IMR-90 (cell line): ENCODE results near the gene FOXP1.

ENCODE experiments used
- BHLHE40 ChIP-seq: fragments of 150-350 bp; IDR thresholded peaks from 2 replicates; pipeline ENCODE4 v1.6.1; 2016; ENCODE audit warnings: mild to moderate bottlenecking, low read depth, low read length
- CTCF ChIP-seq: conservative IDR thresholded peaks from 2 replicates; pipeline ENCODE4 v1.5.1; 2012; ENCODE audit warnings: mild to moderate bottlenecking, low read depth, low read length, improper control_type of control experiment
- POLR2A ChIP-seq: IDR thresholded peaks from 2 replicates; pipeline ENCODE4 v1.6.1; 2012; ENCODE audit warnings: mild to moderate bottlenecking, low read depth, low read length
- RAD21 ChIP-seq: IDR thresholded peaks from 2 replicates; pipeline ENCODE4 v1.6.1; 2012; ENCODE audit warnings: low read length, improper control_type of control experiment
- RCOR1 ChIP-seq: IDR thresholded peaks from 2 replicates; pipeline ENCODE4 v1.6.1; 2012; ENCODE audit warnings: mild to moderate bottlenecking, low read length, improper control_type of control experiment; ENCODE audit not compliant: insufficient replicate concordance
- SMC3 ChIP-seq: fragments of 150-350 bp; IDR thresholded peaks from 2 replicates; pipeline ENCODE4 v1.6.1; 2016; ENCODE audit warnings: low read depth, mild to moderate bottlenecking, antibody characterized with exemption, low read length, moderate library complexity

- TF ChIP-seq CTCF = no peak
- TF ChIP-seq RAD21 = no peak
- TF ChIP-seq POLR2A = no peak
- TF ChIP-seq SMC3 = no peak
- no peak for TF ChIP-seq RCOR1
- no peak for TF ChIP-seq BHLHE40
These were observed 232.5 kb downstream of the FOXP1 start for GRCh38 chr3:71350998-71351397.
